T-helper 2 cell (primary cell): ENCODE results near the gene BASP1.
A peak's percentile ranks its signal among the peaks of the same experiment; 100 is the strongest.
"Not testable (repeated sequence)": the region's sequence is repeated elsewhere in the genome, so short reads cannot be mapped to it uniquely, and the experiment has no call there.

ENCODE experiments used
- DNase-seq, 5 experiments: peaks; one replicate each; pipeline versions ENCODE4 v3.0.0 to v3.0.0-alpha.2; 2012 to 2022

Gene BASP1

DNA sequence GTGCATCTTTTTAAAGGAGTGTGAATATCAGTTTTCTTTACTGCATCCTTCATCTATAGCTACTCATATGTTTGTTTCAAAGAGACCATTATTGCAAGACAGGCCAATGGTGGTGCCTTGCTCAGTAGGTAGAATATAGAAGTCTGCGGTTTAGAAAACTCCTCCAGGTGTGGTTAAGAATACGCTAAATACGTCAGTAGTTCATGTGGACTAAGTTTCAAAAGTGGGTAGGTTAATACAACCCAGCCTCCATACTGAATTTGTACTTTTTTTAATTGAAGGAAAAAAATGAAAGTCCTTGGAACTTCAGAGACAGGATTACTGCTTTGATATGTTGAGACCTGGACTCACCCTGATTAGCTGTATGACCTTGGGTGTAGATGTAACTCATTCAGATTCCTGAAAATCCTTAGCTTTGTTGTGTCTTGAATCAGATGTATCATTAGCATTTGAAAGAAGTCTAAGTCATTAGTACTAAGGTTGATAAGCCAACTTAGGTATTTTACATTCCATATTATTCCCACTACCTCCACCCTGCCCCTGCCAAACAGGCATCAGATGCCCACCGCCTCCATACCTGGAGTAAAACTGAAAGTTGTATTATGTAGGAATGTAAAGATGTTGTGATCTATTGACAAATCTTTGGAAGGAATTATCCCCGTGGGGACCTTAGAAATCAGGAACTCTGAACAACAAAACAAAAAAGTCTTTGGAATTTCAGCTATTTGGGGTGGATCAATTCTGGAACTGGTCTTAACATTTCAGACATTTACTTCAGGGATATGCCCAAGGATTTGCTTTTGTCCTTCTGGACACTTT, 6.1 kb downstream of the BASP1 start:
- no peak for DNase-seq

DNA sequence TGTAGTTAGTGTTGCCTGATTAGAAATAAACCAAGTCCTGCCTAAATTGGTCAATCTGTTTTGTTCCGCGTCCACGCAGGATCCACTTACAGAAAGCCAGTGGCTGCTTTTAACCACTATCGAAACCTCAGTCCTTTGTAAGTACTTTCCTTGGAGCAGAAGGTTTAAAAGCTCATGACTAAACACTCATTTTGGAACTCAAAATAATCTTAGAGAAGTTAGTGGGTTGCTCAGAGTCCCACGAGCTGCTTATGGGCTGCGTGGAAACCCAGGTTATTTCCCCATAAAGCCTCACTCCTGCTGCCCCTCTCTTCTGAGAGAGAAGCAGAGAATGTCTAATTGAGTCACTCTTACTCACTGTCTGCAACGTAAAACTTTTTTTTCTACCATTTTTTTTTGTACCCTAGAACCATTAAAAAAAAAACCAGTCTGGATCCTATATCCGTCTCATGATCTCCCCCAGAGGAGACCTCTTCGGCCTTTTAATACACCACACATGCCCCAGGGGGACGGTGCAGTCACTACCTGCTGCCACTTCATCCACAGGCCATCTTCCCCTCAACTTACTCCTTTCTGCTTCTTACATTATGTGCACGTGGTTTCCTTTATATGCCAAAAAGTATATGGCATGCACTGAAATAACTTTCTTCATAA, 7.6 kb downstream of the BASP1 start:
- DNase-seq = no peak

DNA sequence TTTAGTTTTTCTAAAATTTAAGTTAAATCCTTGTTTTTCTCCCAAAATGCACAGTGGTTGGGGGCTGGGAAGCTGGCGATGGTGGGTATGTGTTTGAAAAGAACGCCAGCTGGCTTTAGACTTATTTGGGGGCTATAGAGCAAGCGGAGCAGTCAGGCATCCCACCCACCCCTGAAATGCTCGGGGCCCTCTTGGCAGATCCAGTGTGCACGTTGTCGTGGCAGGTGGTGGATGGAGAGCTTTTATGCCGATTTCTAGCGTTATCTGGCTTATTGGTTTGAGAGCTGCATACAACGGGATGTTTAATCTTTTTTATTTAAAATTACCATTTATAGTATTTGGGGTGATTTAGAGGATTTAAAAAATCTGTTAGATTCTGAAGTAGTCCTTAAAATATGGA, 8.1 kb downstream of the BASP1 start:
- DNase-seq = no peak

DNA sequence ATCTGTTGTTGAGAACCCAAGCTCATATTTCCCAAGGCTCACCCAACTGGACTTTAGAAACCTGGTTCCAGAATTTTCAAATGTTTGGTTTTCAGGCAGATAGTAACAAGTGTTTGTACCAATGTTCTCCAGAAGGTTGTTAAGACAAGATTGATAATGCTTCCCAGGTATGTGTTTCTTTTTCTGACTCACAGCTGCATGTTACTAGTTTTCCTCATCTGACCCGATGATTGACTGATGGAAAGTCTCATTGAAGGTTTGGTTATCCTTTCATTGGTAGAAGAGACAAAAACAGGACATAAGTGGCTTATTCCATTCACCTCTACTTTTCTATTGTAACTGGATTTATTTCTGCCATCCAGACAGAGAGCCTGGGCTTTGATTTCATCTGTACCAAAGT, 10.4 kb downstream of the BASP1 start:
- no peak for DNase-seq

DNA sequence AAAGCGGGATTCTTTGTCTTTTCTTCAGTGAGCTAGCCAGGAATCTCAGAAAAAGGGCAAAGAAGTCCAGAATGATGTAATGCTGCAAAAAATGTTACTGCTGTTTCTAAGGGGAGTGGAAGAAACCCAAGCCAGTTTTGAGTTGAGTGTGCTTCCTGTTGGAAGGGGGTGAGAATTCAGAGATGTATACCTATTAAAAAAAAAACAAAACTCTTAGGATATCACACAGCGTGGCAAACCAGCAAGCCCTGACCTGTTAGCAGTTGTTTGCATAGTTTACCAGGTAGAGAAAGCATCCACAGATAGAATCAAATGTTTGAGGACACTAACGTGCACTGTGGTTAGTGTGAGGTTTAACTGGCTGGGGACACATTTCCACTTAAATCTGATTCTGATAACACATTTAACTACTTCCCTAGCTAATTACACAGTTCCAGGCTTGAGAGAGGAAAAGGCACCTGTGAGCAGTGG, 11.4 kb downstream of the BASP1 start:
- DNase-seq = peak in 1 of 5 experiments; percentile 47

DNA sequence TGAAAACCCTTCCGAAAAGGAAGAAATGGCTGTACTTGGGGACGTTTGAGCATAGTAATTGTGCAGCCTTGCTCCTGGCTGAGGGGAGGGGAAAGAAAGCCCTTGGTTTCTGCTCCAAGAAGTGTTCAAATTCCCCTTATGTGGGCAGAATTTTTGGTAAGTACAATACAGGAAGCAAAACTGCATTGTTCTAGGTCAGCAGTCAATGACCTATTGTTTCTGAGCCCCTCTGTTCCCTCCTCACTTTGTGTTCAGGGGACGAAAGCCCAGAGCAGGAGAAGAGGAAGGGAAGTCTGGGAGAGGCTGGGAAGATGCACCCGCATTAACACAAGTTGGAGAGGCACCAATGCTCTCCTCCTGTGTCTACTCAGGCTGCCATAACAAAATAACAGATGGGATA, 11.9 kb downstream of the BASP1 start:
- DNase-seq = no peak

DNA sequence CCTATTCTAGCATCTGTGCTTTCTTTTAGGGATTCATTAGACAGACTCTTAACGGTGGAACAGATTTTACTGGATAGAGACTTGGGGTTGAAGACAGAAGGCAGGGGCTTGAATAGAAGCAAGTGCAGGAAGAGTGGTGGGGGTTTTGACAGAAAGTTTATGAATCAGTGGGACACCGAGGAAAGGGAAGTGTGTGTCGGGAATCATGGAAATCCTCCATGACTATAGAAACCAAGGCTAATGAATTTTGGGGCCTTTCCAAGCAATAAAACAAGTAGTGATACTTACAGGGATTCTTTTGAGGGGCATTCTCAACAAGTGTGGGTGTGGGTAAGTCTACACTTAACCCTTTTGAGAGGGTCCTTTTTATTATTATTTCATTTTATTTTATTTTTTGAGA, 12.8 kb downstream of the BASP1 start:
- no peak for DNase-seq

DNA sequence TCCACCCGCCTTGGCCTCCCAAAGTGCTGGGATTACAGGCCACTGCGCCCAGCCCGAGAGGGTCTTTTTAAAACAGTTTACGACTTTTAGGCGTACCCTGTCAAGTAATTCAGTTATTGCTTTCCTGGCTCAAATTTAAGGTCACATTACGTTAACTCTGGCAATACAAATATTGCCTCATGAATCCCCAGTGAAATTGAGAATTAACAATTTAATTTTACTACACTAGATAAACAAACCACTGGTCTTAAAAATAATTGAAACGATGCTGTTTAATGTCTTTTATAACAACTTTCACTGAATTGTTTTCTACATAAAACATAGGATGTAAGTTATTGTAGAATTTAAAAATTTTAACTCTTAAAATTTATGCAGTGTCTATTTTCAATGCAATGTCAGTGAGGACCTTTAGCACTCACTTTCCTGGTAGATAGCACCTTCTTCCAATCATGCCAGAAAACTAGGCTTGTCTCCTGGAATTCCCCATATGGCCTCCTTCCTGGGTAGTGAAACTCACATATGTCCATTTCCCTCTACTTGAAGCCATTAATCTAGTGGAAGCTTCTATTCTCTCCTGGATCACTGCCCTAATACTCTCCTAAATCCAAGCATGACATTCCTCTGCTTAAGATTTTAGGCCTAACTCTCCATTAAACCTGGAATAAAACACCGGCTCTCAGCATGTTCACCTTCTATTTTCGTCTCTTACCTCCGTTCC, 13.5 kb downstream of the BASP1 start:
- DNase-seq = no peak

DNA sequence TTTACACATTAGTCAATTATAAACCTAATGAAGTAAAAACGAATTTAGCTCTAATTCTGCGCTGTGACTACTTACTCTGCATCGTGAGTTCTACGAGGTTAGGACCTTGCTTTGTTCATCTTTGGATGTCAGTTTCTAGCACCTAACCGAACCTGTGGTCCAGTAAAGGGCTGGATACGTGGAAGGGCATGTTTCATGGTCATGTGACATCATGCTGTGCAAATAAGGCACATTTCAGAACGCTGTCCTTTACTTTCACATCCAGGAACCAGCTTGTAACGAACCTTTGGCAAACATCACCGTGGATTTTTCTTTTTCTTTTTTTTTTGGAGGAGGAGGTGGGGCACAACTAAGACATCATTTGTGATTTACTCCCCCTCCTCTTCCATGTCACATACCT, 15.0 kb downstream of the BASP1 start:
- no peak for DNase-seq

DNA sequence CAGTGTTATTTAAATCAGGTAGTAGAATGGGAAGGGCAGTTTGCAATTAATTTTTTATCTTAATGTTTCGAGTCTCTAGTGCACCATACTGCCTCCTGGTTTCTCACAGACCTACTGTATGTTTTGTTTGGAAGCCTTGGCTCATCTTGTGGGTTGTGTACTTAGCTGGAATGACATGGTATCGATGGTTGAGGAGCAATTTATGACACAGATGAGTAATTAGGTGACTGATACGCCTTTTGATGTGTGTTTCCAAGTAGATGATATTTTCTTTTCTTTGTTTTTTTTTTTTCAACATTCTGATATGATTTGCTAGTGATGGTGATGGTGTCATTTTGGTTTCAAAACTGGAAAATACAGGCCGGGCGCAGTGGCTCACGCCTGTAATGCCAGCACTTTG, 16.1 kb downstream of the BASP1 start:
- peak in 1 of 5 experiments; percentile 32 for DNase-seq

DNA sequence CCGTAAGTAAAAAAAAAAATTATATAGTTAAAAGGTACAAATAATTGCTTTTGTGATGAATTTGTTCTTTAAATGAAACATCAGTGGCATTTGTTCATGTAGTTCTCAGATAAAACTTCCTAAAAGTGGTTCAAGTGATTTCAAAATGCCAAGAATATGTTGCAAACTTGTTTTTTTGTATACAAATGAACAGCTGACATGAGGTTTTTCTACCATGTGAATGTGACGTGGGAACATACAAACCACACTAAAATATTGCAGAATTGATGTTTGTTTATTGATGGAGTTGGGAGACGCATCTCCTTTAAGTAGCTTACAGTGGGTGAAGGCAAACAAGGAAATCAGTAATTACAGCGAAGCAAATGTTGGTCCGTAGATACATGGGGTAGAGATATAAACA, 16.9 kb downstream of the BASP1 start:
- DNase-seq = no peak

DNA sequence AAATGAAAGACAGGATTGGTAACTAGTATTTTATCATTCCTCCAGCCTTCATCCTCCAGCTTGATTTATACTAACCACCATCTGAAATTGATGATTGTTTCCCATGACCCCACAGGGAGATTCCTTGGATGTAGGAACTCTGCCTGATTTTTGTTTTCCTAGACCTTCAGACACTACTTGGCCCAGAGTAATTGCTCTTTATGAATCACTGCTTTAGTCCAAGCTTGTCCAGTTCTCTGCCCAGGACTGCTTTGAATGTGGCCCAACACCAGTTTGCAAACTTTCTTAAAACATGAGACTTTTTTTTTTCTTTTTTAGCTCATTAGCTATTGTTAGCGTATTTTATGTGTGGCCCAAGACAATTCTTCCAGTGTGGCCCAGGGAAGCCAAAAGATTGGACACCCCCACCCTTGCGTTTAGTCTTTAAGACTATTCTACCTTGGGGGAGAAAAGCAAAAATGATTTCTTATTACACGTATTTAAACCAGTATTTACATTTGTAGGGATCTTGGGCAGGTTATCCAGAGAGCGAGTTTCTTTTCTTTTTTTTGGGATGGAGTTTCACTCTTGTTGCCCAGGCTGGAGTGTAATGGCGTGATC, 18.4 kb downstream of the BASP1 start:
- no peak for DNase-seq

DNA sequence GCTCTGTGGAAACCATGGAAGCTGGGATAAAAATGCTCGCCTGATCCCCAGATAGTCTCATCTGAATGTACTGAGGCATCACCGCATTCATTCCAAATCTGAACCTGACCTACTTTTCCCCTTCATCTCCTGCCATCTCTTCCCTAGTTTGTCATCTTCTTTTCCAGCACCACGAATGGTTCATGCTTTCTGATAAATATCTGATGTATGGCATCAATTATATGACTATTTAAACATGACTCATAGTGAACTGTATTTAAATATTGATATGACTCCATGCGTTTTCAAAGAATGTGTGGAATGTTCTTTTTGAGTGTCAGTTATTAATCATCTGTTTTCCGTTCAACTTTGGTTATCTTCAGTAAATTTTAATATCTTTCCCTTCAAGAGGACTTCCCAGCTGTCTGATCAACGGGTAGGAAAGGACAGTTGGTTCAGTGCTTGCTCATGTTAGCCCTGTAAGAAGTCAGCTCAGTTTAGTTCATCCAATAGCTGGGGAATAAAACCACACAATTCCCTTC, 21.1 kb downstream of the BASP1 start:
- no peak for DNase-seq

DNA sequence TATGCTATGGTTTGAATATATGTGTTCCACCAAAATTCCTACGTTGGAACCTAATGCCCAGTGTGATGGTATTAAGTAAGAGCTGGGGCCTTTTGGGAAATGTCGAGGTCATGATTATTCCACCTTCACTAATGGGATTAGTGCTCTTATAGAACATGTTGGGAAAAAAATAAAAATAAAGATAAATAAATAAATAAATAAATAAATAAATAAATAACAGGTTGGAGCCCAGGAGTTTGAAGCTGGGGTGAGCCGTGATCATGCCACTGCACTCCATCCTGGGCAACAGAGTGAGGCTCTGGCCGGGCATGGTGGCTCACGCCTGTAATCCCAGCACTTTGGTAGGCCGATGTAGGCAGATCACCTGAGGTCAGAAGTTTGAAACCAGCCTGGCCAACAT, 22.5 kb downstream of the BASP1 start:
- DNase-seq = no peak

DNA sequence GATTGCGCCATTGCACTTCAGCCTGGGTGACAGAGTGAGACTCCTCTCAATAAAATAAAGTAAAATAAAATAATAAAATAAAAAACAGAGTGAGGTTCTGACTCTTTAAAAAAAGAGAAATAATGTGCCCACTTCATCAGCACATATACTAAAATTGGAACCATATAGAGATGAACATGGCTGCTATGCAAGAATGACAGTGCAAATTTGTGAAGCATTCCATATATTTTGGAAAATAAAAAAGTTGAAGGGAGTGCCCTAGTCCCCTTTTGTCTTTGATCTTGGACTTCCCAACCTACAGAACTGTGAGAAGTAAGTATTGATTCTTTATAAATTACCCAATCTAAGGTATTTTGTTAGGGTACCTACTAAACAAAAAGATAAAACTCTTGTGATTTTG, 23.1 kb downstream of the BASP1 start:
- DNase-seq = no peak

DNA sequence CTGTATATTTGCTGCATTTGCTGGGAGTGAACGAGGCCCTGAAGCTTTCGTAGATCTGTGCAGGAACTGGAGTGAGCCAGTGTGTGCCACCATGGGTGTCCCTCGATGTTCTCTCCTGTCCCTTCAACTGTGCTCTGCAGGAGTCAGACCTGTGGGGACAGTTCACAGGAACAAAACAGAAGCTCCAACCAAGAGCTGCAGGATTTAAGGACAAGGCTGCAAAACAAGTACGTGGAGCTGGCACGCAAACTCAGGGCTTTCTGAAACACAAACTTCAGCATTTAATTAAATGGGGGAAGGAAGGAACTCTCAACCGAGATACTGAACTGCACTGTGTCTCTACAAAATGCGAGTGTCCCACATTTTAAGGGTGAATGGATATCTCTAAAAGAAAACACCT, 24.2 kb downstream of the BASP1 start:
- DNase-seq = no peak

DNA sequence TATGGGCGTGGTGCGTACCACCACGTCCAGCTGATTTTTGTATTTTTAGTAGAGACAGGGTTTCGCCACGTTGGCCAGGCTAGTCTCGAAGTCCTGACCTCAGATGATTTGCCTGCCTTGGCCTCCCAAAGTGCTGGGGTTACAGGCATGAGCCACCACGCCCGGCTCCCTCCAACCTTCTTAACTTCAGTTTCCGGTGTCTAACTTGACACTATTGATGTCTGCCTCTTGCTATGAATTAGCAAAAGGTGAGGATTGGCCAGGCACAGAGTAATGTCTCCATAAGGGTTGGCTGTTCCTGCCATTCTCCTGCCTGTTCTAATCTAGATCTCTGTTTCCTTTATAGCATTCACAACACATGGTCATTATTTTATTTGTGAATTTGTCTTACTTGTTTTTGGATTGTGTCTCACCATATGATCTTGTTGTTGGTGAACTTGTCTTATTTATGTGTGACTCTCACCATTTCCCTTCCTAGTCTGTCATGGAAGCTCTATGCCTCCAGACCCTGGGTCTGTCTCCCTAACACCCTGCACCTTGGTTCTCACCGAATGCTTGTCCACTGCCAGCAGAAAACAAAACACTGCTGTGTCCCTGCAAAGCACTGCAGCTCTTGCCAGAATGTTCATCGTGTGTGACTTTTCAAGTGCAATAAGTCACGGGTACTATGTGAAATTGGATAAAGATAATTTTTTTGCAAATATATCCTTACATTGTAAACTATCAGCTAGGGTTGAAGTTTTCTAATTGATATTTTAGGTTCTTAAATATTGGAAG, 26.0 kb downstream of the BASP1 start:
- no peak for DNase-seq

DNA sequence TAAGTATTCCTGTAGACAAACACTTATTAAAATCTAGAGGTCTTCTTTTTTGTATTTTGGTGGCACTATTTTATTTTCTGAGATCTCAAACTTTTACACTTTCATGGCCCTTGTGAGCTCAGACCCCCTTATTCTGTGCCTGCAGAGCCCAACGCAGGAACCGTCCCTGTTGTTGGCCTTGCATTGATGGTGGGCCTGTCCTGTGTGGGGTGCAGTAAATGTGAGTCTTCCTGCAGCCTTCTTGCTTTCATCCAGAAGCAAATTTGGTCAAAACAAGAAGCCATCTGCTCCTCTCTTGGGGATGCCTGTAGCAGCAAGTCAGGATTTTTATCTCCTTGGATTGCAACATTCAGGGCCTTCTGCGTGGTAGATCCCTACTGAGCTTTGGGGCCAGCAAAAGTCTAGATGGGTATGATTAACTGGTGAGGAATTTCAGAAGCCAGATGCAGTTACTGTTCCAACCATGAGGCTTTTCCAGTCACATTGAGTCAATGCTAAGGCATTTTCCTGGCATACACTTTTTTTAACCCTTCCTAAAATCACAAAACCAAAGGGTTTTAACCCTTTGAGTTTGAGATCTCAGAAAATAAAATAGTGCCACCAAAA, 31.7 kb downstream of the BASP1 start:
- DNase-seq = no peak

DNA sequence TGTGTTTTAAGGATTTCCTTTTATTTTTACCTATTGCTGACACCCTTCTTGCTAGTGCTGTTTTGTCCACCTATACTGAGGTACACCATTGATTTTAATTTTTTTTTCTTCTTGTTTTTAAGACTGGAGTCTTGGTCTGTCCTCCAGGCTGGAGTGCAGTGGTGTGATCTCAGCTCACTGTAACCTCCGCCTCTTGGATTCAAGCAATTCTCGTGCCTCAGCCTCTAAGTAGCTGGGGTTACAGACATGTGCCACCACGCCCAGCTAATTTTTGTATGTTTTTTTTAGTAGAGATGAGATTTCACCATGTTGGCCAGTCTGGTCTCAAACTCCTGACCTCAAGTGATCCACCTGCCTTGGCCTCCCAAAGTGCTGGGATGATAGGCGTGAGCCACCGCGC, 32.4 kb downstream of the BASP1 start:
- not testable (repeated sequence) for DNase-seq

DNA sequence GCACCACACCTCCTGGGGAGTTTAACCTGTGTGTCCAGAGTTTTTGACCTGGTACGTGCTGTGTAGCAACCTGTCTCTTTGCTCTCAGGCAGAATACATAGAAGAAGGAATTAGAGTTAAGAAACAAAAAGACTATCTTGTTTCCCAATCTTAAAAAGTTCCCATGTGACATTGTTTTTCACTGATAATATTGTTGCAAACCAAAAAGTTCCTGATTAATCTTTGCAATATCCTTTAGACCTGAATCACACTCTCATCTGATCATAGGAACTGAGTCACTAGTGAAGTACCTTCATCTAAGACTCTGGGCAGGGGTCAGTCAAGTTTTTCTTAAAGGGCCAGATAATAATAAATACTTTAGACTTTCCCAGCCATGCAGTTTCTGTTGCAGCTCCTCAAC, 35.1 kb downstream of the BASP1 start:
- DNase-seq = no peak

DNA sequence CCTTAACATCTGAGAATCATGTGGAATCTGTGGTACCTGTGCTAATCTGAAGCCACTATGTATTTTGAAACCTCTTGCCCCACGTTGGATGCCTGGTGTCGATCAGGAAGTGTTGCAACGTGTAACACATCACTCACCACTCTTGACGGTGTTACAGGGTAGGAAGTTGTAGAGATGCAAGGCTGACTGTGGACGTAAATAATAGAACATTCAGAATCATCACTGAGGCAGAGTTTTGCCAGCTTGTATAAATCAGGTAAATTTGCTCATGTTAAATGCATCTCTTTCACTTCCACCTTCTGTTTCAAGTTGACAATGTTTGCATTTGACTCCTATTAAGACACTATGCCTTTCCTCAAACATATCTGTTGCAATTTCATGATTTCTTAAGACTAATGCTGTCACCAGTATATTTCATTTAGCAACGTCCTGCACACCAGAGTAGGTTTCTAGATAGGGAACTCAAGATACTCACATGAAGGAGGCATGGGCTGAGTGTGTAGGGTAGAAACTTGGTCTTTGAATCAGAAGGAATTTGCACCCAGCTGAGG, 38.1 kb downstream of the BASP1 start:
- no peak for DNase-seq

DNA sequence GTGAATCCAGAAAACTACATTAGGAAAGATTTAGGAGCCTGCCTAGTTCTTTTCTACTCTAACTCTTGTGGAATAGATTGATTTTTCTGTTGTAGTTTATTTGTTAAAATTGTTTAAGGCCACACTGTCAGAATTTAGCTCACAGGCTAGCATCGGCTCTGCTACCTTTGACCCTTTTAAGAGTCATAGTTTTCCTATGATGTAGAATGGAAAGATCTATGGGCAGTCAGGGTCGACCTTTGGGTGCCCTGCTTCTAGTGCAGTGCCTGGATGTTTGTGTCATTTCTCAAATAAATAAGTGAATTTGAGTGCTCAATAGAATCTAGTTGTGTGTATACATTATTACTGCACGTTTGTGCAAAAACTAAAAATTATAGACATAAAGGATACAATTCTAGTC, 38.7 kb downstream of the BASP1 start:
- DNase-seq = no peak
